Activated naive CD8-positive, alpha-beta T cell treated with anti-CD3 and anti-CD28 coated beads, Interleukin-2, amount 10 ng/mL, durations not matched to agents 7 days and 5 days (primary cell): Measurements from ENCODE around the gene PEX7. TPM values are rescaled to one million over a fixed set of nuclear protein-coding genes. Genes with fewer than 3 reads are reported as not detected.
A peak's percentile ranks its signal among the peaks of the same experiment; 100 is the strongest.
"Not testable (repeated sequence)": the region's sequence is repeated elsewhere in the genome, so short reads cannot be mapped to it uniquely, and the experiment has no call there.

Experiments used
- ATAC-seq: fragments of 150-1000 bp; cut with Tn5 transposase; one replicate; pipeline ENCODE4 v1.10.0; 2021; ENCODE audit warnings: low read depth, moderate library complexity
- POLR2A ChIA-PET: fragments of 350-600 bp; sonication (Branson Sonifier 250); formaldehyde crosslinking; loops from one replicate; lab custom pipeline; 2021; ENCODE audit warnings: antibody characterized with exemption; lab: Charles Lee
- DNase-seq: peaks from one replicate; pipeline ENCODE4 v3.0.0; 2021
- H3K27ac Mint-ChIP-seq: one replicate; pipeline ENCODE4 v1.8.0; 2022; ENCODE audit warnings: mild to moderate bottlenecking, mixed read lengths
- H3K27me3 Mint-ChIP-seq: one replicate; pipeline ENCODE4 v1.8.0; 2022; ENCODE audit warnings: mild to moderate bottlenecking, moderate library complexity, mixed read lengths
- H3K36me3 Mint-ChIP-seq: one replicate; pipeline ENCODE4 v1.8.0; 2021; ENCODE audit warnings: mild to moderate bottlenecking, mixed read lengths
- H3K4me1 Mint-ChIP-seq: one replicate; pipeline ENCODE4 v1.8.0; 2021; ENCODE audit warnings: mixed read lengths
- H3K4me3 Mint-ChIP-seq: one replicate; pipeline ENCODE4 v1.8.0; 2022; ENCODE audit warnings: mild to moderate bottlenecking, moderate library complexity, mixed read lengths
- H3K9me3 Mint-ChIP-seq: one replicate; pipeline ENCODE4 v1.8.0; 2021; ENCODE audit warnings: mixed read lengths
- total RNA-seq, 2 experiments: library from RNA; stranded (reverse); gene quantifications; one replicate each; pipeline ENCODE4 v1.2.3, GENCODE V29; 2021

PEX7 gene
- total RNA-seq, 2 experiments from 2014 or later: 3.0 to 3.7 TPM

DNA sequence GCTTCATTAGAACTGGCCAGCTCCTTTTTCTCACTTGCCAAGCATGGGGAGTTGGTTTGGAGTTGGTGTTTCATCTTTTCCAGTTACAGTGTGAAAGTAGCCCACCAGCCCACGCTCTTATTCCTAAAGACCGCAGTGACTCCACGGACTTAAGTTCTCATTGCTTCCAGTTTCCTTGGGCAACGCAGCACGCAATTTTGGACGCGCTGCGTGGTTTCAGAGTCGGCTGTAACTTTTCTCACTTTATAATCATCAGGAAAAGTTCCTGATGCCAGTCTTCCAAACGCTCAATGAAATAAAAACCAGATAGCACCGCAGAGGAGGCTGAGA, 381 bp upstream of the PEX7 start:
- ATAC-seq (no peak), DNase-seq (peak; percentile 39)
- Mint-ChIP-seq H3K36me3 (peaks cover 14% of the 10 kb centered on the region), H3K4me3 (peak overlapping the region; percentile 89), H3K27me3 (peaks cover 5% of the 10 kb centered on the region), H3K9me3 (no peaks in the 10 kb centered on the region), H3K27ac (peak overlapping the region; percentile 92), H3K4me1 (peaks cover 9% of the 10 kb centered on the region)
- POLR2A ChIA-PET: interaction anchor here (0.6 to 2.3 kb wide), 4 partner anchors 30 to 532 kb away, joined by 3 to 12 read pairs (median 5); partner anchors contain the start of genes BCLAF1 and MAP3K5

GRCh38 chr6:136823128-136823660, 802 bp downstream of the PEX7 start:
- Mint-ChIP-seq H3K27ac (peak overlapping the region; percentile 75), H3K9me3 (no peaks in the 10 kb centered on the region), H3K36me3 (peaks cover 20% of the 10 kb centered on the region), H3K27me3 (no peaks in the 10 kb centered on the region), H3K4me3 (peak overlapping the region; percentile 83), H3K4me1 (peaks cover 9% of the 10 kb centered on the region)
- POLR2A ChIA-PET: interaction anchor here (1.3 to 2.3 kb wide), 2 partner anchors 31 to 533 kb away, joined by 7 to 12 read pairs; partner anchors contain the start of genes BCLAF1 and MAP3K5
- ATAC-seq (no peak), DNase-seq (no peak)

GRCh38 chr6:136826216-136826615, 3.8 kb downstream of the PEX7 start:
- DNase-seq (no peak), ATAC-seq (no peak)
- H3K27me3 Mint-ChIP-seq: no peaks in the 10 kb centered on the region
- H3K36me3 Mint-ChIP-seq: peaks cover 34% of the 10 kb centered on the region
- H3K9me3 Mint-ChIP-seq: peaks cover 4% of the 10 kb centered on the region
- POLR2A ChIA-PET: no interaction called here
- H3K4me1 Mint-ChIP-seq: peaks cover 12% of the 10 kb centered on the region
- H3K27ac Mint-ChIP-seq: no peak overlapping the region
- H3K4me3 Mint-ChIP-seq: no peak overlapping the region

DNA sequence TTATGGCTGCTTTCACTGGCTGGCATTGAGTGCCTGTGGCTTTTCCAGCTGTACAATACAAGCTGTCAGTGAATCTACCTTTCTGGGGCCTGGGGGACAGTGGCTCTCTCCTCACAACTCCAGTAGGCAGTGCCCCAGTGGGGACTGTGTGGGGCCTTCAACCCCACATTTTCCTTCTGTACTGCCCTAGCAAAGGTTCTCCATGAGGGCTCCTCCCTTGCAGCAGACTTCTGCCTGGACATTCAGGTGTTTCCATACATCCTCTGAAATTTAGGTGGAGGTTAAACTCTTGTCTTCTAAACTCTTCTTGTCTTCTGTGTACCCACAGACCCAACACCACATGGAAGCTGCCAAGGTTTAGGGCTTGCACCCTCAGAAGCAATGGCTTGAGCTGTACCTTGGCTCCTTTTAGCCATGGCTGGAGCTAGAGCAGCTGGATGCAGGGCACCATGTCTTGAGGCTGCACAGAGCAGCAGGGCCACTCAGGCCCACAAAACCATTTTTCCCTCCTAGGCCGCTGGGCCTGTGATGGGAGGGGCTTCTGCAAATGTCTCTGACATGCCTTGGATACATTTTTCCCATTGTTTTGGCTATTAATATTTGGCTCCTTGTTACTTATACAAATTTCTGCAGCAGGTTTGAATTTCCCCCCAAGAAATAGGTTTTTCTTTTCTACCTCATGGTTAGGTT, 9.6 kb downstream of the PEX7 start:
- Mint-ChIP-seq H3K27ac (no peak overlapping the region), H3K9me3 (peaks cover 18% of the 10 kb centered on the region), H3K4me1 (peaks cover 3% of the 10 kb centered on the region), H3K27me3 (no peaks in the 10 kb centered on the region), H3K36me3 (peaks cover 49% of the 10 kb centered on the region), H3K4me3 (no peak overlapping the region)
- DNase-seq (no peak), ATAC-seq (no peak)
- POLR2A ChIA-PET: no interaction called here

DNA sequence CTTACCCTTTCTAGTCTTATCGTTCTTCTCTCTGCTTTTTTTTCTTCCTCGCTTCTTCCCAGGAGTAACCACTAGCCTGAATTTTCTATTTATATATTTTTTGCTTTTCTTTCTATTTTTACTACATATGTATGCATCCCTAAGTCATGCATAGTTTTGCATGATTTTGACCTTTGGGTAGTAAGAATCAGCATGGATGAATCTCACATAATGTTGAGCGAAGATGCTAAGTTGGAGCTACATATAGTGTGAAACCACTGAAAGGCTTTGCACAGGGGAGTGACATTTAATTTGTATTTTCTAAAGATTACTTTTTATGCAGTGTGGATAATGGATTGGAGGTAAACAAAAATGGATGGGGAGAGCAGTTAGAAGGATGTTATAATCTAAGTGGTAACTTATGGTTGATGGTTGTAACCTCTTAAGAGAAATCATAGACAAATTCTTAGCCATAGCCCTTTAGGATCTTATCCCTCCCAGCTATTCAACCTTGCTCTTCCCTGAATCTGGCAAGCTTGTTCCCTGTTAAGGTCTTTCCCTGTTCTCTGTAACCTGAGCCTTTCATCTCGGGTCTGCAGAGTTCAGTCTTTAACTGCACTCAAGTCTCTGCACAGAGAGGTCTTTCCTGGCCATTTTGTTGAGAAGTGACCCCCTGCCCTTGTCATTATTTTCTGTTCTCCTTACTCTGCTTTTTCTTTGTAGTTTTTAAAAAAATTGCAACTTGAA, 18.0 kb downstream of the PEX7 start:
- DNase-seq (no peak), ATAC-seq (no peak)
- no peak overlapping the region for H3K4me3 Mint-ChIP-seq
- H3K36me3 Mint-ChIP-seq: peaks cover 3% of the 10 kb centered on the region
- POLR2A ChIA-PET: no interaction called here
- H3K9me3 Mint-ChIP-seq: no peaks in the 10 kb centered on the region
- H3K27ac Mint-ChIP-seq: no peak overlapping the region
- no peaks in the 10 kb centered on the region for H3K27me3 Mint-ChIP-seq
- no peaks in the 10 kb centered on the region for H3K4me1 Mint-ChIP-seq

DNA sequence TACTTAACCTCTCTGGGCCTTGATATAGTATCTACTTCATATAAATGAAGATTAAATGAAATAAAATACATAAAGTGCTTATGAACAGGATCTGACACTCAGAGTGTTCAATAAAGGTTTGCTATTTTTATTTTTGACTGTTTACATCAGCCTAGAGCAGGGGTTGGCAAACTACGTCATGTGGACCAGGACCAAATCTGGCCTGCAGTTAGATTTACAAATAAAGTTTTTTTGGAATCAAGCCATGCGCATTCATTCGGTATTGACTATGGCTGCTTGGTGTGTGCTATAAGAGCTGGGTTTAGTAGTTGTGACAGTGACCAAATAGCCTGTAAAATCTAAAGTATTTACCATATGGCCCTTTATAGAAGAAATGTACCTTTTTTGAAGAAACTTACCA, 20.8 kb downstream of the PEX7 start:
- Mint-ChIP-seq H3K27ac (no peak overlapping the region), H3K4me3 (no peak overlapping the region), H3K27me3 (no peaks in the 10 kb centered on the region), H3K9me3 (peaks cover under 1% of the 10 kb centered on the region), H3K4me1 (peaks cover 1% of the 10 kb centered on the region), H3K36me3 (peaks cover 13% of the 10 kb centered on the region)
- POLR2A ChIA-PET: no interaction called here
- DNase-seq (no peak), ATAC-seq (no peak)

DNA sequence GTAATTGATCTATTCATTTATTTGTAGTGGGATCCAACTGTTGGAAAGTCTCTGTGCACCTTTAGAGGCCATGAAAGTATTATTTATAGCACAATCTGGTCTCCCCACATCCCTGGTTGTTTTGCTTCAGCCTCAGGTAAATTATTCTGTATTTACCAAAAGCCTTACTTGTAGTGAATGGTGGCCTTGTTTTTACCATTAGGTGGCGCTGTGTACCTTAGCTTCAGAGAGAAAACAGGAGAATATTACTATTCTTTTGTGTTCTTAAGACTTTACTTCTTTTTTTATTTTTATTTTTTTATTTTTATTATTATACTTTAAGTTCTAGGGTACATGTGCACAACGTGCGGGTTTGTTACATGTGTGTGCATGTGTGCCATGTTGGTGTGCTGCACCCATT, 23.7 kb downstream of the PEX7 start:
- no peaks in the 10 kb centered on the region for H3K27me3 Mint-ChIP-seq
- POLR2A ChIA-PET: no interaction called here
- H3K27ac Mint-ChIP-seq: no peak overlapping the region
- peaks cover 7% of the 10 kb centered on the region for H3K9me3 Mint-ChIP-seq
- H3K36me3 Mint-ChIP-seq: peaks cover 33% of the 10 kb centered on the region
- H3K4me1 Mint-ChIP-seq: peaks cover 1% of the 10 kb centered on the region
- no peak overlapping the region for H3K4me3 Mint-ChIP-seq
- DNase-seq: no peak
- ATAC-seq: no peak

DNA sequence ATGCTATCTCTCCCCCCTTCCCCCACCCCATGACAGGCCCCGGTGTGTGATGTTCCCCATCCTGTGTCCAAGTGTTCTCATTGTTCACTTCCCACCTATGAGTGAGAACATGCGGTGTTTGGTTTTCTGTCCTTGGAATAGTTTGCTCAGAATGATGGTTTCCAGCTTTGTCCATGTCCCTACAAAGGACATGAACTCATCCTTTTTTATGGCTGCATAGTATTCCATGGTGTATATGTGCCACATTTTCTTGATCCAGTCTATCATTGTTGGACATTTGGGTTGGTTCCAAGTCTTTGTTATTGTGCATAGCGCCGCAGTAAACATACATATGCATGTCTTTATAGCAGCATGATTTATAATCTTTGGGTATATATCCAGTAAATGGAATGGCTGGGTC, 24.1 kb downstream of the PEX7 start:
- H3K4me1 Mint-ChIP-seq, H3K27ac Mint-ChIP-seq, H3K4me3 Mint-ChIP-seq, H3K9me3 Mint-ChIP-seq, DNase-seq, ATAC-seq, POLR2A ChIA-PET, H3K27me3 Mint-ChIP-seq: not testable (repeated sequence)
- peaks cover 29% of the 10 kb centered on the region for H3K36me3 Mint-ChIP-seq

DNA sequence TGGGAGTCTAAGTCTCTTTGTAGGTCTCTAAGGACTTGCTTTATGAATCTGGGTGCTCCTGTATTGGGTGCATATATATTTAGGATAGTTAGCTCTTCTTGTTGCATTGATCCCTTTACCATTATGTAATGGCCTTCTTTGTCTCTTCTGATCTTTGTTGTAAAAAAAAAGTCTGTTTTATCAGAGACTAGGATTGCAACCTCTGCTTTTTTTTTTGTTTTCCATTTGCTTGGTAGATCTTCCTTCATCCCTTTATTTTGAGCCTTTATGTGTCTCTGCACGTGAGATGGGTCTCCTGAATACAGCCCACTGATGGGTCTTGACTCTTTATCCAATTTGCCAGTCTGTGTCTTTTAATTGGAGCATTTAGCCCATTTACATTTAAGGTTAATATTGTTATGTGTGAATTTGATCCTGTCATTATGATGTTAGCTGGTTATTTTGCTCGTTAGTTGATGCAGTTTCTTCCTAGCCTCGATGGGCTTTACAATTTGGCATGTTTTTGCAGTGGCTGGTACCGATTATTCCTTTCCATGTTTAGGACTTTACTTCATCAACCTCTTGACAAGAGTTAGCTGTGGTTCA, 27.7 kb downstream of the PEX7 start:
- ATAC-seq, H3K4me3 Mint-ChIP-seq, POLR2A ChIA-PET, DNase-seq, H3K27me3 Mint-ChIP-seq, H3K4me1 Mint-ChIP-seq, H3K27ac Mint-ChIP-seq, H3K9me3 Mint-ChIP-seq: not testable (repeated sequence)
- H3K36me3 Mint-ChIP-seq: peaks cover 34% of the 10 kb centered on the region

- DNase-seq (no peak), ATAC-seq (no peak)
- H3K9me3 Mint-ChIP-seq: no peaks in the 10 kb centered on the region
- H3K4me3 Mint-ChIP-seq: no peak overlapping the region
- H3K27me3 Mint-ChIP-seq: no peaks in the 10 kb centered on the region
- no peak overlapping the region for H3K27ac Mint-ChIP-seq
- POLR2A ChIA-PET: no interaction called here
- no peaks in the 10 kb centered on the region for H3K36me3 Mint-ChIP-seq
- H3K4me1 Mint-ChIP-seq: no peaks in the 10 kb centered on the region
Observed at GRCh38 chr6:136859430-136859829, 37.0 kb downstream of the PEX7 start.

DNA sequence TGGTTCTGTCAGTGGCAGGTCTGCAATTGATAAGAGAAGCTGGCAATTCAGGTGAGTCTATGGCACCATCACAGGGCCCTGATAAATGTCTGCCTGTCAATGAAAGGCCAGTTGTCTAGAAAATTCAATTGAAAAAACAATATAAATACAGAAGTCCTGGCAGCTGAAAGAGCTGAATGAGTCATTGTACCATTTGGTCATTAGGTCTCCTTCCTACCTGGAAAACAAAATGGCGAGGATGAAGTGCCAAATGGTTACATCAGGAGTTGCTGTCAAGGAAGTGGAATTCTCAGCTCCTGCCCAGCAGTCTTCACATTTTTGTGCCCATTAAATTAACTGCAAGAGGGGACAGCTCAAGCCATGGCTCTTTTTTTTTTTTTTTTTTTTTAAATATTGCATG, 37.7 kb downstream of the PEX7 start:
- DNase-seq: no peak
- no peaks in the 10 kb centered on the region for H3K36me3 Mint-ChIP-seq
- H3K27me3 Mint-ChIP-seq: no peaks in the 10 kb centered on the region
- no peaks in the 10 kb centered on the region for H3K4me1 Mint-ChIP-seq
- no peak for ATAC-seq
- no peak overlapping the region for H3K4me3 Mint-ChIP-seq
- POLR2A ChIA-PET: no interaction called here
- H3K9me3 Mint-ChIP-seq: no peaks in the 10 kb centered on the region
- H3K27ac Mint-ChIP-seq: no peak overlapping the region

GRCh38 chr6:136862662-136863061, 40.3 kb downstream of the PEX7 start:
- no peaks in the 10 kb centered on the region for H3K9me3 Mint-ChIP-seq
- H3K4me1 Mint-ChIP-seq: no peaks in the 10 kb centered on the region
- H3K4me3 Mint-ChIP-seq: no peak overlapping the region
- no peak overlapping the region for H3K27ac Mint-ChIP-seq
- POLR2A ChIA-PET: no interaction called here
- no peak for ATAC-seq
- H3K27me3 Mint-ChIP-seq: no peaks in the 10 kb centered on the region
- DNase-seq: no peak
- H3K36me3 Mint-ChIP-seq: peaks cover 2% of the 10 kb centered on the region

GRCh38 chr6:136863752-136864151, 41.4 kb downstream of the PEX7 start:
- Mint-ChIP-seq H3K27me3 (no peaks in the 10 kb centered on the region), H3K9me3 (no peaks in the 10 kb centered on the region), H3K36me3 (peaks cover 2% of the 10 kb centered on the region), H3K4me1 (no peaks in the 10 kb centered on the region), H3K4me3 (no peak overlapping the region), H3K27ac (no peak overlapping the region)
- ATAC-seq: no peak
- DNase-seq: no peak
- POLR2A ChIA-PET: no interaction called here
